HEK293T (cell line): ENCODE measurements around the gene GIPC2.

Source experiments
- ARNT ChIP-seq: fragments of 450-650 bp; IDR thresholded peaks from 2 replicates; pipeline ENCODE4 v1.6.1; 2017; ENCODE audit warnings: mild to moderate bottlenecking
- FOXM1 ChIP-seq: fragments of 450-650 bp; IDR thresholded peaks from 2 replicates; pipeline ENCODE4 v1.6.1; 2017; ENCODE audit warnings: mild to moderate bottlenecking, borderline replicate concordance

GRCh38 chr1:77996734-77997133 is 49.0 kb upstream of the GIPC2 start:
- no peak for TF ChIP-seq ARNT
- TF ChIP-seq FOXM1: no peak
